Measurements from ENCODE around the gene PLEKHO2.
A peak's percentile ranks its signal among the peaks of the same experiment; 100 is the strongest.

Gene PLEKHO2

GRCh38 chr15:64891561-64891960, 49.8 kb downstream of the PLEKHO2 start:
- no peaks in the 10 kb centered on the region for H3K27me3 ChIP-seq (ENCODE audit: insufficient read depth, poor library complexity, severe bottlenecking)
- H3K27ac ChIP-seq (replicated peaks), result peak overlapping the region; percentile 86
- TF ChIP-seq POLR2AphosphoS5 (IDR thresholded peaks at IDR 0.05; ENCODE audit: low read depth), result no peak
- TF ChIP-seq SPI1 (IDR thresholded peaks at IDR 0.05; ENCODE audit: borderline replicate concordance, low read depth), result peak; percentile 35; the same call in 1 of the 2 replicates
- no peak overlapping the region for H3K4me3 ChIP-seq (replicated peaks; ENCODE audit: insufficient read depth, low read length)
- no peak for DNase-seq (ENCODE audit: low read depth in 1 of 2, low spot score in 1 of 2)

GRCh38 chr15:64892847-64893403, 51.2 kb downstream of the PLEKHO2 start:
- Histone ChIP-seq H3K4me3 (replicated peaks; ENCODE audit: insufficient read depth, low read length) (no peak overlapping the region), H3K27ac (replicated peaks) (peak overlapping the region; percentile 86), H3K27me3 (ENCODE audit: insufficient read depth, poor library complexity, severe bottlenecking) (no peaks in the 10 kb centered on the region)
- no peak for TF ChIP-seq SPI1 (IDR thresholded peaks at IDR 0.05; ENCODE audit: borderline replicate concordance, low read depth)
- TF ChIP-seq POLR2AphosphoS5 (IDR thresholded peaks at IDR 0.05; ENCODE audit: low read depth), result no peak
- TF ChIP-seq REST (IDR thresholded peaks at IDR 0.05; ENCODE audit: insufficient replicate concordance, low read depth), result no peak
- no peak for TF ChIP-seq CTCF (IDR thresholded peaks at IDR 0.05; ENCODE audit: insufficient read depth, low read length)
- TF ChIP-seq GABPA (IDR thresholded peaks at IDR 0.05; ENCODE audit: low read depth), result no peak
- no peak for DNase-seq (ENCODE audit: low read depth in 1 of 2, low spot score in 1 of 2)

- TF ChIP-seq GABPA (IDR thresholded peaks at IDR 0.05; ENCODE audit: low read depth) (no peak), SPI1 (IDR thresholded peaks at IDR 0.05; ENCODE audit: borderline replicate concordance, low read depth) (peak; percentile 42; the same call in 1 of the 2 replicates), POLR2AphosphoS5 (IDR thresholded peaks at IDR 0.05; ENCODE audit: low read depth) (peak; percentile 72), REST (IDR thresholded peaks at IDR 0.05; ENCODE audit: insufficient replicate concordance, low read depth) (peak; percentile 19), CTCF (IDR thresholded peaks at IDR 0.05; ENCODE audit: insufficient read depth, low read length) (no peak)
- DNase-seq (ENCODE audit: low read depth in 1 of 2, low spot score in 1 of 2), result peak; percentile 99 to 100
- peak overlapping the region; percentile 32 for H3K4me3 ChIP-seq (replicated peaks; ENCODE audit: insufficient read depth, low read length)
- peak overlapping the region; percentile 86 for H3K27ac ChIP-seq (replicated peaks)
- no peaks in the 10 kb centered on the region for H3K27me3 ChIP-seq (ENCODE audit: insufficient read depth, poor library complexity, severe bottlenecking)
Observed at GRCh38 chr15:64893481-64894394, 52.0 kb downstream of the PLEKHO2 start.

- Histone ChIP-seq H3K4me3 (replicated peaks; ENCODE audit: insufficient read depth, low read length) (peak overlapping the region; percentile 32), H3K27me3 (ENCODE audit: insufficient read depth, poor library complexity, severe bottlenecking) (no peaks in the 10 kb centered on the region), H3K27ac (replicated peaks) (peak overlapping the region; percentile 86)
- TF ChIP-seq POLR2AphosphoS5 (IDR thresholded peaks at IDR 0.05; ENCODE audit: low read depth) (no peak), REST (IDR thresholded peaks at IDR 0.05; ENCODE audit: insufficient replicate concordance, low read depth) (no peak), GABPA (IDR thresholded peaks at IDR 0.05; ENCODE audit: low read depth) (no peak), SPI1 (IDR thresholded peaks at IDR 0.05; ENCODE audit: borderline replicate concordance, low read depth) (no peak), CTCF (IDR thresholded peaks at IDR 0.05; ENCODE audit: insufficient read depth, low read length) (no peak)
- peak in 1 of 2 experiments; percentile 56 for DNase-seq (ENCODE audit: low read depth in 1 of 2, low spot score in 1 of 2)
Observed at GRCh38 chr15:64894395-64895056, 52.8 kb downstream of the PLEKHO2 start.
